Neural cell (in vitro differentiated cells): ENCODE data around the gene TMUB1.

Experiments used
- CTCF ChIP-seq: fragments of 450-650 bp; IDR thresholded peaks from 2 replicates; pipeline ENCODE4 v1.5.1; 2014; ENCODE audit warnings: antibody characterized with exemption, mild to moderate bottlenecking, moderate library complexity; ENCODE audit not compliant: poor library complexity, severe bottlenecking
- EP300 ChIP-seq: fragments of 450-650 bp; conservative IDR thresholded peaks from 2 replicates; pipeline ENCODE4 v1.6.1; 2014; ENCODE audit warnings: antibody characterized with exemption, mild to moderate bottlenecking, moderate library complexity; ENCODE audit not compliant: poor library complexity, severe bottlenecking
- EZH2 ChIP-seq: fragments of 200-600, 300-800 bp; shearing (Covaris generic), sonication (generic); IDR thresholded peaks from 2 replicates; pipeline ENCODE4 v1.6.1; 2014; ENCODE audit warnings: antibody characterized with exemption, low read length, borderline replicate concordance, mild to moderate bottlenecking; ENCODE audit not compliant: insufficient read depth, poor library complexity, severe bottlenecking
- MXI1 ChIP-seq: fragments of 450-650 bp; conservative IDR thresholded peaks from 2 replicates; pipeline ENCODE4 v1.6.1; 2014; ENCODE audit warnings: antibody characterized with exemption, mild to moderate bottlenecking; ENCODE audit not compliant: poor library complexity, severe bottlenecking
- POLR2AphosphoS5 ChIP-seq: IDR thresholded peaks from 2 replicates; pipeline ENCODE4 v1.6.1; 2012
- RAD21 ChIP-seq: fragments of 450-650 bp; conservative IDR thresholded peaks from 2 replicates; pipeline ENCODE4 v1.6.1; 2014; ENCODE audit warnings: antibody characterized with exemption, mild to moderate bottlenecking, moderate library complexity
- REST ChIP-seq: IDR thresholded peaks from 2 replicates; pipeline ENCODE4 v1.6.1; 2012; ENCODE audit warnings: borderline replicate concordance
- SMC3 ChIP-seq: fragments of 450-650 bp; conservative IDR thresholded peaks from 2 replicates; pipeline ENCODE4 v1.6.1; 2014; ENCODE audit warnings: antibody characterized with exemption, mild to moderate bottlenecking, moderate library complexity; ENCODE audit not compliant: poor library complexity
- TAF1 ChIP-seq: IDR thresholded peaks from 2 replicates; pipeline ENCODE4 v1.6.1; 2012; ENCODE audit warnings: low read depth

GRCh38 chr7:151056283-151056665, 27.0 kb downstream of the TMUB1 start:
- no peak for TF ChIP-seq CTCF
- no peak for TF ChIP-seq EP300
- no peak for TF ChIP-seq POLR2AphosphoS5
- TF ChIP-seq SMC3: no peak
- TF ChIP-seq TAF1: no peak
- no peak for TF ChIP-seq MXI1
- no peak for TF ChIP-seq RAD21
- no peak for TF ChIP-seq REST
- no peak for TF ChIP-seq EZH2
